ENCODE measurements around the gene BORCS5.
A peak's percentile ranks its signal among the peaks of the same experiment; 100 is the strongest.
"Not testable (repeated sequence)": the region's sequence is repeated elsewhere in the genome, so short reads cannot be mapped to it uniquely, and the experiment has no call there.

The BORCS5 gene

GRCh38 chr12:12415886-12416285 lies 59.0 kb downstream of the BORCS5 start:
- no peak for DNase-seq (ENCODE audit: low read depth)
- H3K4me3 ChIP-seq (replicated peaks; ENCODE audit: low read depth, low read length) = no peak overlapping the region
- no peak for TF ChIP-seq CTCF (IDR thresholded peaks at IDR 0.05; ENCODE audit: low read length, missing control alignments)

- H3K4me3 ChIP-seq (replicated peaks; ENCODE audit: low read depth, low read length); DNase-seq (ENCODE audit: low read depth): not testable (repeated sequence)
Measured at GRCh38 chr12:12419165-12419564, 62.3 kb downstream of the BORCS5 start.

- no peak for TF ChIP-seq CTCF (IDR thresholded peaks at IDR 0.05; ENCODE audit: low read length, missing control alignments)
Measured at GRCh38 chr12:12423367-12423766, 66.5 kb downstream of the BORCS5 start.

GRCh38 chr12:12425001-12425400 lies 68.1 kb downstream of the BORCS5 start:
- H3K4me3 ChIP-seq (replicated peaks; ENCODE audit: low read depth, low read length) = no peak overlapping the region
- no peak for TF ChIP-seq CTCF (IDR thresholded peaks at IDR 0.05; ENCODE audit: low read length, missing control alignments)
- DNase-seq (ENCODE audit: low read depth) = no peak

More at GRCh38 chr12:12423367-12423766, 66.5 kb downstream of the BORCS5 start:
- no peak for DNase-seq (ENCODE audit: low read depth)
- no peak overlapping the region for H3K4me3 ChIP-seq (replicated peaks; ENCODE audit: low read depth, low read length)

GRCh38 chr12:12425616-12426015 lies 68.7 kb downstream of the BORCS5 start:
- no peak overlapping the region for H3K4me3 ChIP-seq (replicated peaks; ENCODE audit: low read depth, low read length)
- peak; percentile 63 for DNase-seq (ENCODE audit: low read depth)
- no peak for TF ChIP-seq CTCF (IDR thresholded peaks at IDR 0.05; ENCODE audit: low read length, missing control alignments)

GRCh38 chr12:12427568-12427967 lies 70.7 kb downstream of the BORCS5 start:
- DNase-seq (ENCODE audit: low read depth) = no peak
- no peak for TF ChIP-seq CTCF (IDR thresholded peaks at IDR 0.05; ENCODE audit: low read length, missing control alignments)
- H3K4me3 ChIP-seq (replicated peaks; ENCODE audit: low read depth, low read length) = no peak overlapping the region

GRCh38 chr12:12428047-12428446 lies 71.2 kb downstream of the BORCS5 start:
- no peak overlapping the region for H3K4me3 ChIP-seq (replicated peaks; ENCODE audit: low read depth, low read length)
- no peak for TF ChIP-seq CTCF (IDR thresholded peaks at IDR 0.05; ENCODE audit: low read length, missing control alignments)
- DNase-seq (ENCODE audit: low read depth) = no peak

All from fibroblast of pulmonary artery (primary cell).